Kidney capillary endothelial cell (primary cell): ENCODE data around the gene AGAP3.

Experiments used
- DNase-seq: peaks from one replicate; pipeline ENCODE4 v3.0.0-alpha.2; 2018; ENCODE audit warnings: low spot score

AGAP3 gene

DNA sequence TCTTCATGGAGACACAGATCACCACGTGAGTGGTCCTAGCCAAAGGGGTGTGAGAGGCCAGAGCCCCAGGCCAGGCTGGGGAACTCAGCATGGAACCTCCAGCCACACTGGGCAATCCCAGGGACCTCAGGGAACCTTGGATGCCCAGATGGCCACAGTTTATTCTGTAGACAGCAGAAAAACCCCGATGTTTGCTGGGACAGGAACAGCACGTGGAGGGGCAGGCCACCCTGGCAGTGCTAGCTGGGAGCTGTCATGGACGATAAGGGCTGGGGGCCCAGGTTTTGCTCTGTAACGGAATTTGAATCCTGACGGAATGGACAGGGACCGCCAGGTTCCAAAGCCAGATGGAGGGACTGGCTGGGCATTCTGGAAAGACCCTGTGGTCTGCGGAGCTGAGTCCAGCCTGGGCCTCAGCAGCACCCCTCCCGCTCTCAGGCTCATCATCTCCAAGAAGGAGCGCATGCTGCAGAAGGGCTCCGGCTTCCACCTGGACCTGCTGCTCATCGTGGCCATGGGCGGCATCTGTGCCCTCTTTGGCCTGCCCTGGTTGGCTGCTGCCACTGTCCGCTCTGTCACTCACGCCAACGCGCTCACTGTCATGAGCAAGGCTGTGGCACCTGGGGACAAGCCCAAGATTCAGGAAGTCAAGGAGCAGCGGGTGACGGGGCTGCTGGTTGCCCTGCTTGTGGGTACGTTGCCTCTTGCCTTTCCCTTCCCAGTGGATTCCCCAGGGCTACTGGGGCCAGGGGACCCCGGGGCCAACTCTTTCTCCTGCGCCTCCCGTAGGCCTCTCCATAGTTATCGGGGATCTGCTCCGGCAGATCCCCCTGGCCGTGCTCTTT, 11.2 kb upstream of the AGAP3 start:
- DNase-seq = no peak

DNA sequence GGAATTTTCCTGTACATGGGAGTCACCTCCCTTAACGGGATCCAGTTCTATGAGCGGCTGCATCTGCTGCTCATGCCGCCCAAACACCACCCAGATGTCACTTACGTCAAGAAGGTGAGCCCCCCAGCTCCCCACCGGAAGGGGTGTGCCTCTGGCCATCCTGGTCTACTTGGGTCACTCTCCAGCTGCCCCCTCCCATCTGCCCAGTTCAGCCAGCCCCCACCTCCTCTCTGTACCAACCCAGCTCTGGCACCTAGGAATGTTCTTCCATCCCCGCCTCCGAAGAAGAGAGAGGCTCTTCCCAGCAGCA, 10.7 kb upstream of the AGAP3 start:
- no peak for DNase-seq

DNA sequence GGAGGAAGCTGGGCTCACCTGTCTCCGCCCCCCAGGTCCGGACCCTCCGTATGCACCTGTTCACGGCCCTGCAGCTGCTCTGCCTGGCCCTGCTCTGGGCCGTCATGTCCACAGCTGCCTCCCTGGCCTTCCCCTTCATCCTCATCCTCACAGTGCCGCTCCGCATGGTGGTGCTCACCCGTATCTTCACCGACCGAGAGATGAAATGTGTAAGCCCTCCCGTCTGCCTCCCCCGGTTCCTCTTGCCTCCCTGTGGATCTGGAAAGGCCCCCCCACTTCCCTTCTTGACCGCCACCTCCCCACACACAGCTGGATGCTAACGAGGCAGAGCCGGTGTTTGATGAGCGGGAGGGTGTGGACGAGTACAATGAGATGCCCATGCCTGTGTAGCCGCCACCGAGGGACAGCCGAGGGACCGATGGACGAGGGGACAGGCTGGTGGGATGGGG, 10.3 kb upstream of the AGAP3 start:
- no peak for DNase-seq

DNA sequence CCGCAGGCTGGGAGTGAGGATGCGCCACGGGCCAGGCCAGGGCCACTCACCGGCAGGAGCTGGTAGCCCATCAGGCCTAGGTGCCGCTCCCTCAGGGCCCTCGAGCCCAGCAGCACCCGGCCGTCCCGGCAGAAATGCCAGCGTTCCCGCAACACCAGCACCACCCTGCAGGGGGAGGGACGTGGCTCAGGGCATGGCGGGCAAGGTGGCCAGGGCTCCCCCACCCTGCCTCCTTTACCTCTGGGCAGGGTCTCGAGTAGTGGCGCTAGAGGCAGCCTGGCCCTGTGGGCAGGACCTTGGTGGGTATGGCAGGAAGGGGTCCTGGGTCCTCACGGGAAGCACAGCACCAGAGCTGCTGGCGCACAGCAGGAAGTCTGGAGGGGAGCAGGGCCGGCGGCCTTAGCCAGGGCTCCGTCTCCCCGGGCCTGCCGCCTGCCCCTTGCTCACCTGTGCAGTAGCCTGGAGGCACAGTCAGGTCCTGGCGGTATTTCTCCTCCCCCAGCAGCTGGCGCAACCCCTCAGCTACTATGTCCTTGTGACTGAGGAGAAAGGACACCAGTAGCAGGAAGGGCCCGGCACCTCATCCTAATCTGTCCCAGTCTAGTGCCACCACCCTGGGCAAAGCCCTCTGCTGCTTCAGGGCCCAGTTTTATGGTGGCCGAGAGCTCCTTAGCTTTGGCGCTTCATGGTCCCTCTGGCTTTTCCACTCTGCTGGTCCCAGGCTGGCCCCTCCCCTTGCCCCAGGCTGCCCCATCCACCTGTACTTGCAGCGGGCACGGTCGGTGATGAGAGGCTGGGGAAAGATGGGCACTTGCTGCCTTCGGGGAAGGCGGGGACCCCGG, 9.2 kb upstream of the AGAP3 start:
- DNase-seq = no peak

DNA sequence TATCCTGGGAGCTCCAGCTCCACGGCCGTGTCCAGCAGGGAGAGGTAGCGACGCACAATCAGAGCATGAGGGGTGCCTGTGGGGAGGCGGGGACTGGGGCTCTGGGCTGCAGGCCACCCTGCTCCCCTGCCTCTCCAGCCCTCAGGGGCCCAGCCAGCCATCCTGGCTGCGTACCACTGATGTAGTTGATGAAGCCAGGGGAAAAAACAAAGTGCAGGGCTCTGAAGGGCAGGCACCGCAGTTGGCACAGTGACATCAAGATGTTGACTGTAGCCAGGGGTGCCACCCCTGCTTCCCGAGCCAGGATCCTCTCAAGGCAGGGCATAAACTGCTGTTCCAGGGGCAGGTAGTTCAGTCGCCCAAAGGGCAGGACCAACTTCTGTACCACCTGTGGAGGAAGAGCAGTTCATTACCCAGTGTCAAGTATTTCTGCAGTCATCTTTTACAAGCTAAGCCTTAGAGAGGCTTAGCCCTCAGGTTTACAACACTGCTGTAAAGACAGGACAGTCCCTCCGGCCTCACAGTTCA, 8.5 kb upstream of the AGAP3 start:
- DNase-seq = no peak

DNA sequence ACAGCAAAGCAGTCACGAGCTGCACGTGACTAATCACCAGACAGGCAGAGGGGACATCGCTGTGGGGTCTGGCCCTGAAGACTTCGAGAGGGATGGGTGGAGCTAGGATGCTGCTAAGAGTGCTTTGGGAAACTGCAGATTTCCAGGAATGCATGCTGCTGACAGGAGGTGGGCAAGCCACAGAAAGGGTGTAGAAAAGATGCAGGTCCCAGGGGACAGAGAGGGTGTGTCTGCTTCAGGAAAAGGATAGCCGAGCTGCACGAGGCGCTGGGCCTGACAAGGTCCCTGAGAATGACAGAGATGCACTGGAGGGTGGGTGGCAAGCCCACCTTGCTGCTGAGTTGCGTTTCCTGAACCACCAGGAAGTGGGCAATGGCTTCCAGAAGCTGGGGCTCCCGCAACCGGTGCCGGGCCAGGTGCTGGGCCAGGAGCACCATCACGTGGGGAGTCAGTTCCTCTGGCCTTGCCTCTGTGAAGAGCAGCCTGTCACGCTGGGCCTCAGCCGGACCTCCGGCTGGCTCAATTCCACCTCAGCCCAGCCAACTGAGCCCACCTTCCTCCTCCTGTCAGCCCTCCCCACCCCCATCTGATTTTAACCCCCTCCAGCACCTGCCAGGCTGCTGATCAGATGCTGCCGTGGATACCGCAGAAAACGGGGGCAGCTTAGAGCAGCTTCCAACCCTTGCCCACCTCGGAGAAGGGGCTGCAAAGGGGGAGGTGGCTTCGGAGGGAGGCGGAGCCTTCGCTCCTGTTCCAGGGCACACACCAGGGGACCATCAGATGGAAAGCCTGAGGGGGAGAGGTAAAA, 7.8 kb upstream of the AGAP3 start:
- DNase-seq = no peak

DNA sequence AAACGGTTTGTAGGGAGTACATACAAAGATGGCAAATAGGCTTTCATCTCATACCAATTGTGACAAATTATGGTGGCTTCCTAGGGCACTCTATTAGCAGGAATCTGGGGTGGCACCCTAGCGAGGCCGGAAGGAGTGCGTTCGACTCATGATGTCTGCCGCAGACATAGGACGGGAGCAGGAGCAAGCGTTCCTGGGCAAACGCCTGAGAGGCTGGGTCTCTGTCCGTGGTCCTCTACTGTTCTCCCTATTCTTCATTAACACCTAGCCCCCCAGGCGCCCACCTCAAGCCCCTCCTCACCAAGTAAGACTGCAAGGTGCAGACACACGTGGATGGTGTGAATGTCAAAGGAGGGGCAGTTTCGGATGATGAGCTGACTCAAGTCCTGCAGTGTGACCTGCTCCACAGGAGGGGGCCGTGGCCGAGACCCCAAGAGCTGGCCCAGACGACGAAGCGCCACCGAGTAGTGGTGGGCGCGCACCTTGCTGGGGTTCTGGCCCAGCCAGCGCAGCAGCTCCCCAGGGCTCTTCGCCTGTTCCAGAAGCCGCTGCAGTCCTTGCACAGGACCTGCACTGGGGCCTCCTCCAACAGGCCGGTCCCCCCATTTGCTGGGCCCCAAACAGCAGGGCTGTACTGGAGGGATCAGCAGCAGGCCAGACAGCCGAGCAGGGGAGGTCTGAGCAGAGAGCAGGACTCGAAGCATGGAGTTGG, 6.9 kb upstream of the AGAP3 start:
- no peak for DNase-seq

DNA sequence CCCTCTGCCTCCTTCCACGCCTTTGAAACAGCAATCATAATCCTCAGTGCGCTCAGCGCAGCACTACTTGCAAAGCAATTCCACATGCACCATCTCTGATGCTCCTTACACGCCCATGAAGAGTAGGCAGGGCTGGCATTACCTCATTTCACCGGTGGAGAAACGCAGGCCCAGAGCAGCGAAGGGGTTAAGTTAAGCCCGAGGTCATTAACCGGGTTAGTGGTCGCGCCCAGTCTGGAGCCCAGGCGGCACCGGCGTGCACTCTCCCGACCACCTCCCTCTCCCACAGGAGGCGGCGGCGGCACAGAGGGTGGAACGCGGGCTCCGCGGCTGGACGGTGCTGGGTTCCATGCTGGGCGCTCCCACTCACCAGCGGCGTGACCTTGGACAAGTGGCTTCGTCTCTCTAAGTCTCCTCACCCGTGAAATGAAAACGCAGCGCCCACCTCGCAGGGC, 6.2 kb upstream of the AGAP3 start:
- DNase-seq = no peak

DNA sequence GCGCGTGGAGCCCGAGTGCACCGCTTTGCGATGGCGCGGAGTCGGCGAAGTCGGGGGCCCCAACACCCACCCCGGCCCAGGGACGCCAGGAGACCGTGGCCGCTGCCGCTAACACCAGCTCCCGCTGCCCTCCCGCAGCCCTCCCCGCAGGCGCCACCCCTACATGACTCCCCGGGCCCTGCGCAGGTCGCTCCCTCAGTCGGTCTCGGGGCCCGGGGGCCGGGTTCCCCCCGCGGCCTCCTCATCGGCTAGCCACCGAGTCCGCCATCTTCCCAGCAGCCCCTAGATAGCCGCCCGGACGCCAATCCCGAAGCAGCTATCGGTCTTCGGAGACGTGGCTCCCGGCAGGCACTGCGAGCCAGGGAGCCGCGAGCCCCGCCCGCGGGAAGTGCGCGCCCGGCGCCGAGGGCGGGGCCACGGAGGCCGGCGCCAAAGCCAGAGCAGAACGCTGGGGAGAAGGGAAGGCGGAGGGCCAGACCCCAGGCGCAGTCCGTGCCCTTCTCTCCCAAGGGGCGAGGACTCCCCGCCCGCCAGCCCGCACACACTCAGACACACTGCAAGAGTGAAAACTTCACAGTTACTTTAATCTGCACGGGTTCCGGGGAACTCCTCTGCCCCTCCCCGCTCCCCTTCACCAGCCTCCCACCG, 5.6 kb upstream of the AGAP3 start, which contains the start of gene FASTK:
FASTK (minus strand) TSS at position 288 of the 648 bp plus-strand sequence; CDS start at position 245, 43 bp downstream.
- peak; percentile 83 for DNase-seq

DNA sequence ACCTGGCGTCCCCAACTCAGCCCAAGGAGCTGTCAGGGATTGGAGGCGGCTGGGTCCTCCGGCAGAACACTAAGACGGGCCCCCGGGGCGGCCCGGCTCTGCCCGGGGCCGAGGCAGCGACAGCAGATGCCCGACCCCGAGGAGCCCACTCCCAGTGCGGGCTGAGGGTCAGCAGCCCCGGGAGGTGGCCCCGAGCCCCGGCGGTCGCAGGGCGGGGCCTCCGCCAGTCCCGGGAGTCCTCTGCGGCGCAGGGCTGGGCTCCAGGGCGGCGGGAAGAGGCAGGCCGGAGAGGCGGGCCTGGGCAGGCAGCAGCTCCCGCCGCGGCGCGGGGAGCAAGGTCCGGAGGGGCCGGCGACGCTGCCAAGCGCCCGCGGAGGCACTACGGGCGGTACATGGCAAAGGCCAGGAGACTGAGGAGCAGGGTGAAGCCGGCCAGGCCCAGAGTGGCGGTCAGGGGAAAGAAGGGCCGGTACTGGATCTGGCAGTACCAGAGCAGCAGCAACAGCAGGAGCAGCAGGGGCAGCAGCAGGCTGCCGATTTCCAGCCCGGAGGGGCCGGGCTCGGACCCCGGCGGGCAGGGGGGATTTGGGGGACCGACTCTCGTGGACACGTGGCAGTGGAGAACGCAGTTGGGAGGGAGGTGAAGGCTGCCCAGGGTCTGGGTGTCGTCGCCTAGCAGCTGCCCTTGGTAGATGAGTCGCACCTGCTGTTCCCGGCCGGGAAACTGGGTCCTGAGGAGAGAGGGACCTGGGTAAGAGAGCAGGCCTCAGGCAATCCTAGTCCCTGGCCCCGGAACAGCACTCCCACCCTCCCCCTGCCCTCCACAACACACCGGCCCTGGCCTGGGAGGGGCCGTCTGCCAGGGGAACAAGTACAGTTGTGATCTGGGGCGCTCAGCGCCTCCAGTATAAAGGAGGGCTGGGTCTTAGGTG, 4.8 kb upstream of the AGAP3 start:
- no peak for DNase-seq

DNA sequence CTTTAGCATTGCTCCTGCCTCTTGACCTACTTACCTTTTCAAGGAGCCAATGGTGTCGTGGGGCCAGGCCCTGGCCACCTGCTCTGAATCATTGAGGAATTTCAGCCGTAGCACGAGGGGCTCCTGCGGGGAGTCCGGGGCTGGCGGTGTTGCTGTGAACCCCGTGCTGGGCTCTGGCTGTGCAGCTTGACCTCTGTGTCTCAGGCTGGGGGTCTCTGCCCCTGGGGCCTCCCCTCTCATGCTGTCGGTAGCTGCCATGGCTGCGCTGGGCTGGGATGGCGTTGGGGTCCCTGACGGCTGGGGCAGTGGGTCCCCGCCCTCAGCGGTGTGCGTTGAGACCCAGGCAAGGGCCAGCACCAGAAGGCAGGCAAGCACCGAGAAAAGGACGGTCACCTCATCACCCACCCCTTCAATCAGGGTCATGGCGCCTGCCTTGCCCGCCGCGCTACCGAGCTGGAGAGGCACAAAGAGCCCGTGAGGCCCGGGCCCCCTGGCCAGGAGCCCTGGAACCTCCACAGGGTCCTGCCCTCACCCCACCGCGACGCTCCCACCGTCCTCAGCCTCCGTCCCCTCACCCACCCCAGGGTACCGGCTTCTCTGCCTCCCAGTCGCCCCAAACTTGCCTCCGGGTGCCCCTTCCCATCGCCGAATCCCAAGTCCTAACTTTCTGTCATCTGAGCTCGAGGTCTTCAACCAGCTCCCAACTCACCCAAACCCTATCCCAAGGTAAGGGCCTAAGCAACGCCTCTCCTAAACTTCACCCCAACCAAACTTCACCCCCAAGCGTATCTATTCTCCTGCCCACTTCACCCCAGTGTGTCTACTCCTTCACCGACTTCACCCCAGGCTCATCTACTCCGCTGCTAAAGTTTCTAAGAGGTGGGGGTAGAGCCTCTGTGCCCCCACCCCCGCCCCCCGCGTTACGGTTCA, 3.9 kb upstream of the AGAP3 start:
- DNase-seq = no peak

DNA sequence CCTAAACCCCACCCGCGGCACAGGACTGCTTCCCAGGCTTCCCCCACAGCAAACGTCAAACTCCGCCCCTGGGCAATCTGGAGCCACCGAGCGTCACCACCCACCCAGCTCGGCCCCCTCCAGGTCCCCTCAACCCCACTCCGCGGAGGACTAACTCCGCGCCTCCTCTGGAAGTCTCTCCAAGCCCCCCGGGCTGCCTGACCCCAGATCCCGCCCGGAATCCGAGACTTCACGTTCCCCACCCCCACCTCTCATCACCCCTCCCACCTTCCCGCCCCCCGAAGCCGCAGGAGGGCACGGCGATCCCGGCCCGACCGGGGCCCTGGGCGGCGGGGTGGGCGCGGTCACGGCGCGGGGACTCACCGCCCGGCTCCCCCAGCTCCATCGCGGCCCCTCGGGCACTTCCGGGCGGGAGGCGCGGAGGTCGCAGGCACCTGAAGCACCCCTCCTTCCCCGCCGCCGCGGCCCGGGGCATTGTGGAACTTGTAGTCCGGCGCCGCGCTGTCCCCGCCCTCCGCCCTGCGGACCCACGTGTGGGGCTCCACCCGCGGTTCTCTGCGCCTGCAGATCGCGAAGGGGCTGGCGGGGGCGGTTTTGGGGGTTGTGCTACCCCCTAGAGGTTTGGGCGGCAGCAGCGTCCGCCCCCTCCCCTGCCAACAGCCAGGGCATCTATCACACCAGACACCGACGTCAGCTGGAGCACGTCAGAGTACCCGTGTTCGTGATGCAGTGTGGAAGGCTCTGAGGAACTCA, 3.0 kb upstream of the AGAP3 start, which contains the start of gene TMUB1:
TMUB1 (minus strand) TSS at position 423 of the 753 bp plus-strand sequence. CDS start 930 bp downstream, outside the sequence.
- no peak for DNase-seq

DNA sequence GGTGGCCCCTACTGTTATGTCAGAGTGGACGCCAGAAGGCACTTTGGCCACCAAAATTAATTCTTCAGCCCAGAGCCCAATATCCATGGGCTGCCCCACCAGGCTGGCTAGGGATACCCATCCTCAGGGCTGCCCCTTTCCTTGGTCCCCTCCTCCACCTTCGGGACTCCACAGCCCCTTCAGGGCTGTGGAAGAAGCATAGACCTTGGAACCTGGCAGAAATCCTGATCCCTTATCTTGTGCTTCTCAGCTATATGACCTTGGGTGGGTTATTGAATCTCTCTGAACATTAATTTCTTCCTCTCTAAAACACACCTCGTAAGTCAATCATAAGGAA, 2.5 kb upstream of the AGAP3 start:
- no peak for DNase-seq

DNA sequence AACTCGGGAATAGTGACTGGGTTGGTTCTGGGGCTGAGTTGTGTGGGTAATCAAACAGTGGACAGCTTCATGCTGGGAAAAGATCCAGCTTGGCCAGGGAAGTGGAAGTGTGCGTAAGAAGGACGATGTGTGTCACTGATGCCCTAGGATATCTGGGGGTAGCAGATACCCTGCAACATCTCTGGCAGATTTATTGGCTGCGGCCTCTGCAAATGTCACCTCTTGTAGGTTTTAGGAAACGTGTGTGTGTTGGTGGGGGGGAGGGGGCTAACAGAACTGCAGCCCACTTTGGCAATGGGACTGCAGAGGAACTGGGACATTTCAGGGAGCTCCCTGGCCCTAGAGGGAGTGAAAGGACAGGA, 965 bp upstream of the AGAP3 start:
- no peak for DNase-seq

DNA sequence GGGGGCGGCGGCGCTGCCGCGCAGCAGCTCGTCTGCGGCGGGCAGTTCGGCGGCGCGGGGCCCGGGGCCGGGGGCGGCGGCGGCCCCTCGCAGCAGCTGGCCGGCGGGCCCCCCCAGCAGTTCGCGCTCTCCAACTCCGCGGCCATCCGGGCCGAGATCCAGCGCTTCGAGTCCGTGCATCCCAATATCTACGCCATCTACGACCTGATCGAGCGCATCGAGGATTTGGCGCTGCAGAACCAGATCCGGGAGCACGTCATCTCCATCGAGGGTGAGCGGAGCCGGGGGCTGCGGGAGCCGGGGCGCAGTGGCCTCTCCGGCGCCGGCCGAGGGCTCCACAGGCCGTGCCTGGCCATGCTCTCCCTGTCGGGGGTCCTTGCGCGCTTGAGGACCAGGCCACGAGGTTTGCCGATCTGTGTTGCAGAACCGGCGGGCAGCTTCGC, 548 bp downstream of the AGAP3 start:
- DNase-seq = no peak

DNA sequence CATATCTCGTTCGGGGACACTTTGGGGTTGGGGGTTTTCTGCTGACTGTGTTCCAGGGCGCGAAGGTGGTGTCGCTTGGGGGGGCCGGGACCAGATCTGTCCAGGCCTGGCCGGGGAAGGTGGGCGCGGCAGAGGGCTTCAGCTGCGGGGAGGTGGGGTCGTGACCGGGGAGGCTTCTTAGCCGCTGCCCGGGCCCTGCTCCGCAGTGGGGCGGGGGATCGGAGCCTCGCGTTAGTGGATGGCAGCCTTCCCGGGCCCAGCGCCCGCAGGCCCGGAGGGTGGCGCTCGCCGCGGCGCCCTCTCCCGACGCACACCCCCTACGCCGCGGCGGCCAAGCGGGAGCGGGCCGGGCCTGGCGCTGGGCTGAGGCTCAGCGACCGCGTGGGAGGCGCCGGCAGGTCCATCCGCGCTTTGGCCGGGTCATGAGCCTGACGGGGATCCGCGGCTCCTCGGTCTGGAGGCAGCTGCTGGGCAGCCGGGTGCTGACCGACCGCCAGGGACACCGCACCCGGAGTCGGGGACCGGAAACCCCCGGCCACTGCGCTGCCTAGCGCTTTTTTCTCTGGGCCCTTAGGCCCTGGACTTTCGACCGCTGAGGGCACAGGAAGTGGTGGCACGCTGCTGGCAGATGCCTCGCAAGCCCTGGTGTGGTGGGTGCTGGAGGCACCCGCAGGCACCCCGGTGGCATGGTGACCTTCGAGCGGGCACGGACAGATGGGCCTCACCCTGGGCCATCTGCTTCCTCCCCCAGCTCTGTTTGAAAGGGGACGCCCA, 1.2 kb downstream of the AGAP3 start:
- no peak for DNase-seq
